Transverse colon (tissue), 4 donors: ENCODE measurements around the gene KLHL29. TPM values are rescaled to one million over a fixed set of nuclear protein-coding genes. Genes with fewer than 3 reads are reported as not detected.

Experiments
- DNase-seq: peaks from one replicate; pipeline ENCODE4 v3.0.0-alpha.2; 2019
- H3K27ac ChIP-seq, 4 donors: fragments of 200-600 bp; sonication (generic); 2 replicates each; pipeline ENCODE4 v1.5.1; 2016 to 2018; ENCODE audit warnings: inconsistent platforms in 4 of 4
- H3K27me3 ChIP-seq: fragments of 200-600 bp; sonication (generic); 2 replicates; pipeline ENCODE4 v1.5.1; 2017; ENCODE audit warnings: inconsistent platforms
- H3K36me3 ChIP-seq, 4 donors: fragments of 200-600 bp; sonication (generic); 2 replicates each; pipeline ENCODE4 v1.5.1; 2017 to 2019; ENCODE audit warnings: inconsistent platforms in 4 of 4
- H3K4me1 ChIP-seq, 4 donors: fragments of 200-600 bp; sonication (generic); 2 replicates each; pipeline ENCODE4 v1.5.1; 2017 to 2020; ENCODE audit warnings: inconsistent platforms in 4 of 4
- H3K4me3 ChIP-seq, 4 donors: fragments of 200-600 bp; sonication (generic); 1 replicate in 1 of 4; 2 replicates in 3 of 4; pipeline versions ENCODE4 v1.5.1 to v1.6.1; 2017 to 2019; ENCODE audit warnings: inconsistent platforms in 4 of 4
- H3K9me3 ChIP-seq, 2 donors: fragments of 200-600 bp; sonication (generic); 2 replicates each; pipeline ENCODE4 v1.5.1; 2017 to 2019; ENCODE audit warnings: inconsistent platforms in 2 of 2
- EP300 ChIP-seq: sonication (generic); formaldehyde crosslinking; IDR thresholded peaks from one replicate; pipeline ENCODE4 v1.6.1; 2017; ENCODE audit warnings: antibody characterized with exemption, low read depth
- POLR2A ChIP-seq: fragments of 450-650 bp; IDR thresholded peaks from one replicate; pipeline ENCODE4 v1.6.1; 2016; ENCODE audit warnings: antibody characterized with exemption, mild to moderate bottlenecking, moderate library complexity
- POLR2AphosphoS5 ChIP-seq, 3 donors: sonication (generic); formaldehyde crosslinking; IDR thresholded peaks; one replicate each; pipeline ENCODE4 v1.6.1; 2016; ENCODE audit warnings: antibody characterized with exemption in 3 of 3
- WGBS, 2 donors: methylation state at CpG; one replicate each; pipeline ENCODE4 v1.1.5; 2018; ENCODE audit warnings: low coverage in 1 of 2; 5-methylcytosine and 5-hydroxymethylcytosine counted together
- in situ Hi-C, 4 donors: fragments of 200-750 bp; cut with MboI; loops; one replicate each; pipeline versions ENCODE4 v1.15.0 to v1.15.1; 2017; ENCODE audit warnings: low sequenced_read_pairs in 3 of 4, low pct_ligation_motif_present in 1 of 4, low pct_unique_long_range_greater_than_20kb in 1 of 4
- intact Hi-C: fragments of 100-400 bp; cut with DNase I; formaldehyde crosslinking; loops from one replicate; pipeline ENCODE4 v1.15.1; 2023; ENCODE audit warnings: low total_unique reads
- total RNA-seq, 4 donors: library from RNA; depleted of rRNA; stranded (reverse); fragments of >200 nt; gene quantifications; one replicate each; pipeline ENCODE4 v1.1.0, GENCODE V29; 2016
- TF ChIP-seq, protein P1 (sequence below), 5 experiments: fragments of 200-600 bp in 3 of 5; fragments of 450-650 bp in 2 of 5; sonication (generic) in 3 of 5; IDR thresholded peaks; 1 replicate in 2 of 5; 2 replicates in 3 of 5; pipeline ENCODE4 v1.5.1; 2016 to 2017; ENCODE audit warnings: antibody characterized with exemption in 5 of 5, inconsistent platforms in 3 of 5, mild to moderate bottlenecking in 2 of 5, moderate library complexity in 1 of 5

KLHL29 gene
- total RNA-seq, 4 donors from 2014 or later = 3.3 to 16.5 (median 5.8) TPM

DNA sequence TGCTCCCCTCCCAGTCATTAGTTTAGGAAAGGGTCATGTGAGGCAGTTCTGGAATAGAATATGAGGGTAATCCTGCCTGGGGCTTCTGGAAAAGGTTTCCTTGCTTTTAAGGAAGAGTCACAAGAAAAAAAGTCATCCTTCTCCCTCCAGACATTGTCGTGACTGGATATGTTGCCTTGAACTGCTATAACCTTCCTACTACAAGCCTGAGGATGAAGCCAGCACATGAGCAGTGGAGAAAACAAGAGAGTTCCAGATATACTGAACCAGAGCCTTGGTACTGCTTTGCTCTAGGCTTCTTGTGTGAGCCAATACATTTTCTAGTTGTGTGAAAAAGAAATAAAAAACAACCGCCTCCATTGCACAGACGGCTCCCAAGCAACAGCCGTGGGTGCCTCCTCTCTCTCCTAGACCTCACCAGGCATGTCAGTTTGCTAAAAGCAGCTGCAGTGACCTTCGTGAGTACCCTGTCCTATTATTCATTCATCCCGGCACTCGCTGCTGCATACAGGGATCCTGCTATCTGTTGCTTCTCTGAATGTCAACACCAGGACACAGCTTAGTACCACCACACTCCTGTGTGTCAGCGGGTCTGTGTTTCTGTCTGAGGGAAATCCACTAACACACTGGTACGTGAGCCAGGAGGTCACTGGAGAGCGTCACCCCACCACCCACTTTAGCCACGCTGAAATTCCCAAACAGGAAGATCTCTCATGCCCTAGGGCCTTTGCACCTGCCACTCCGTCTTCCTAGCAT lies 186.7 kb downstream of the KLHL29 start:
- 83 to 85% methylated on average over 12 of the region's 12 CpGs for WGBS, 2 donors
- Histone ChIP-seq H3K4me1 (peaks cover 0 to 18% (median 0%) of the 10 kb centered on the region in 4 donors), H3K27me3 (no peaks in the 10 kb centered on the region), H3K27ac (peak overlapping the region in 2 of 4 donors; percentile 40 to 78), H3K36me3 (no peaks in the 10 kb centered on the region), H3K4me3 (no peak overlapping the region), H3K9me3 (no peaks in the 10 kb centered on the region)
- TF ChIP-seq EP300 (no peak), POLR2AphosphoS5 (IDR thresholded peaks at IDR 0.05) (no peak), POLR2A (no peak)
- TF ChIP-seq, protein P1, sequence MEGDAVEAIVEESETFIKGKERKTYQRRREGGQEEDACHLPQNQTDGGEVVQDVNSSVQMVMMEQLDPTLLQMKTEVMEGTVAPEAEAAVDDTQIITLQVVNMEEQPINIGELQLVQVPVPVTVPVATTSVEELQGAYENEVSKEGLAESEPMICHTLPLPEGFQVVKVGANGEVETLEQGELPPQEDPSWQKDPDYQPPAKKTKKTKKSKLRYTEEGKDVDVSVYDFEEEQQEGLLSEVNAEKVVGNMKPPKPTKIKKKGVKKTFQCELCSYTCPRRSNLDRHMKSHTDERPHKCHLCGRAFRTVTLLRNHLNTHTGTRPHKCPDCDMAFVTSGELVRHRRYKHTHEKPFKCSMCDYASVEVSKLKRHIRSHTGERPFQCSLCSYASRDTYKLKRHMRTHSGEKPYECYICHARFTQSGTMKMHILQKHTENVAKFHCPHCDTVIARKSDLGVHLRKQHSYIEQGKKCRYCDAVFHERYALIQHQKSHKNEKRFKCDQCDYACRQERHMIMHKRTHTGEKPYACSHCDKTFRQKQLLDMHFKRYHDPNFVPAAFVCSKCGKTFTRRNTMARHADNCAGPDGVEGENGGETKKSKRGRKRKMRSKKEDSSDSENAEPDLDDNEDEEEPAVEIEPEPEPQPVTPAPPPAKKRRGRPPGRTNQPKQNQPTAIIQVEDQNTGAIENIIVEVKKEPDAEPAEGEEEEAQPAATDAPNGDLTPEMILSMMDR (IDR thresholded peaks at IDR 0.05) = no peak
- no peak for DNase-seq
- in situ Hi-C loops (no loop called here), intact Hi-C loops (no loop called here)

DNA sequence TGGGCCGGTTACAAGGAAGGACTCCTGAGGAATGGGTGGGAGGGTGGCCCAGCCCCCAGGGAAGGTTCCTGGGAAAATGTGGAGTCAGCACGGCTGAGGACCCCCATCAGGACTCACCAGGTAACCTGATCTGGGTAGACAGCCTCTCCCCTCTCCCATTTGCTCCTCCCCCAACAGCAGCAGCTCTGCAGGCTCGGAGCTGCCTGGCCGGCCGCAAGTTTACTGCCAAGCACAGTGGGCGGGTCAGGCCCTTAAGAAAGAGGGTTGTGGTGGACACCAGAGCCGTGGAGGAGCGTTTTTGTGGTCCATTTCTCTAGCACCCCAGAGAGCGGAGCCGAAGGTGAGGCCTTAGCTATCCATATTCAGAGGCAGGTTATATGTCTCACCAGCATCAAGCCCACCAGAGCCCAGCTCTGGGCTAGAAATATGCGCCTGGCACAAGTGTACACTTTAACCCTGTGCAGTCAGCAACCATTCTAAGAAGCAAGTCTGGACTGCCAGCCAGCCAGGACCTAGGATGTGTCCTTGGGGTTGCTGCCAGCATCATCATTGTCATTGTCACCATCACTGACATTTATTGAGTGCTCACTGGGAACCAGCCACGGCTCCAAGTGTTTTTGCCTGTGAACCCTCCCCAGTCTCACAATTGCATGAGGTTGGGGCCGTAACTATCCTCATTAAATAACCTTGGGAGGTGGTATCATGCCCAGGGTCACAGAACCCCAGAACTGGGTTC lies 190.1 kb downstream of the KLHL29 start:
- 75 to 81% methylated on average over 4 to 13 of the region's 13 CpGs for WGBS, 2 donors
- H3K36me3 ChIP-seq = no peaks in the 10 kb centered on the region

DNA sequence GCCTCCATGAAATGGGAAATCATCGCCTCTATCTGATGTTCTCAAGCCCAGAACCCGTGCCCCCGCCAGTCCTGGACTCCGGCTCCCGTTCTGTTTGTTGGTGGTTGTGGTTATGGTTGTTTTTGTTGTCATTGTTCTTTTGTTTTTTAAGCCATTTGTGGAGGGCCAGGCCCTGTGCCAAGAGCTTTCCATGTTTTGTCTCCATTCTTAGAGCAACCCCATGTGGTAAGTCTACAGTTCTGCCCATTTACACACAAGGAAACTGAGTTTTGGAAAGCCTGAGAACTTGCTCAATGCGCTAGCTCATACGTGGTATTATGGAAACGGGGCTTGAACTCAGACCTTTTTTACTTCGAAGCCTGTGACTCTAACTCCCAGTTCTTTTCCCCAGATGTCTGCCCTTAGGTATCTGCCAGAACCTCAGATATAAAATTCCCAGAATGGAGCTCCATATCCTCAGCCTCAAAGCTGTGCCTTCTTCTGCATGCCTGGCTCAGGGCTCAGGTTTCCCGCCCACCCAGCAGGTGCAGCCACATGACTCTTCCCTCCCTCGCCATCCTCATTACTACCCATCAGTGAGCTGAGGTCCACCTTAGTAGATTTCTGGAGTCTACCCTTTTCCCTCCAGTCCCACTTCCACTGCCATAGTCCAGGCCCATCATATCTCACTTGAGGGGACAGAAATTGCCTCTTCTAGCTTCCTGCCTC lies 194.1 kb downstream of the KLHL29 start:
- DNase-seq = no peak
- H3K4me3 ChIP-seq = no peak overlapping the region
- H3K9me3 ChIP-seq = no peaks in the 10 kb centered on the region
- intact Hi-C loops = no loop called here
- no peak overlapping the region for H3K27ac ChIP-seq
- TF ChIP-seq, protein P1 (IDR thresholded peaks at IDR 0.05) = no peak
- TF ChIP-seq POLR2AphosphoS5 (IDR thresholded peaks at IDR 0.05) (no peak), POLR2A (no peak), EP300 (no peak)
- no peaks in the 10 kb centered on the region for H3K36me3 ChIP-seq
- no peaks in the 10 kb centered on the region for H3K27me3 ChIP-seq
- WGBS, 2 donors = 65 to 89% methylated on average over 4 to 11 of the region's 11 CpGs
- no peaks in the 10 kb centered on the region for H3K4me1 ChIP-seq
- in situ Hi-C loops = no loop called here

More for the DNA sequence above, 190.1 kb downstream of the KLHL29 start:
- DNase-seq = no peak
- H3K27me3 ChIP-seq = no peaks in the 10 kb centered on the region
- intact Hi-C loops = no loop called here
- H3K4me1 ChIP-seq = no peaks in the 10 kb centered on the region
- TF ChIP-seq, protein P1 (IDR thresholded peaks at IDR 0.05) = no peak
- no peak for TF ChIP-seq EP300
- TF ChIP-seq POLR2AphosphoS5 (IDR thresholded peaks at IDR 0.05) = no peak
- no peak for TF ChIP-seq POLR2A
- H3K27ac ChIP-seq = no peak overlapping the region
- in situ Hi-C loops = no loop called here
- no peak overlapping the region for H3K4me3 ChIP-seq
- H3K9me3 ChIP-seq = no peaks in the 10 kb centered on the region

DNA sequence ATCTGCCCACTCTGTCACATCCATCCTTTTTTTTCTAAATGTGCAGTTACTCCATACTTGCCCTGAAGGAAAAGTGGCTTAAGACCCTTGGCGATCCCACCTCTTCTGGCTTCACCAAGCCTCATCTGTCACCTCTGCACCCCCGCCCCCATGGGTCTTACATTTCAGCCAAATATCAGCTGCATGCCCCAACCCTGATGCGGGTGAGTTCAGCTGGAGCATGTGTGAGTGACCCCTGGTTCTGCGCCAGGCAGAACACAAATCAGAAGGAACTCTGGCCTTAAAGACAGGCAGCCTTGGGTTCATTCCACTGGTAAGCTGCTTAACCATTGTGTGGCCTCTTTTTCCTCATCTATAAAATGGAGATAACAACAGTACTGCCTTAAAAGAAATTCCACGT lies 194.7 kb downstream of the KLHL29 start:
- DNase-seq = no peak
- H3K36me3 ChIP-seq = no peaks in the 10 kb centered on the region
- no peaks in the 10 kb centered on the region for H3K27me3 ChIP-seq
- intact Hi-C loops (no loop called here), in situ Hi-C loops (no loop called here)
- no peaks in the 10 kb centered on the region for H3K9me3 ChIP-seq
- TF ChIP-seq POLR2AphosphoS5 (IDR thresholded peaks at IDR 0.05) = no peak
- no peak for TF ChIP-seq EP300
- TF ChIP-seq, protein P1 (IDR thresholded peaks at IDR 0.05) = no peak
- no peak for TF ChIP-seq POLR2A
- 90 to 100% methylated on average over 3 to 5 of the region's 5 CpGs for WGBS, 2 donors
- H3K4me3 ChIP-seq = no peak overlapping the region
- no peak overlapping the region for H3K27ac ChIP-seq
- H3K4me1 ChIP-seq = no peaks in the 10 kb centered on the region
